ENCODE results near the gene RGS17.

DNA sequence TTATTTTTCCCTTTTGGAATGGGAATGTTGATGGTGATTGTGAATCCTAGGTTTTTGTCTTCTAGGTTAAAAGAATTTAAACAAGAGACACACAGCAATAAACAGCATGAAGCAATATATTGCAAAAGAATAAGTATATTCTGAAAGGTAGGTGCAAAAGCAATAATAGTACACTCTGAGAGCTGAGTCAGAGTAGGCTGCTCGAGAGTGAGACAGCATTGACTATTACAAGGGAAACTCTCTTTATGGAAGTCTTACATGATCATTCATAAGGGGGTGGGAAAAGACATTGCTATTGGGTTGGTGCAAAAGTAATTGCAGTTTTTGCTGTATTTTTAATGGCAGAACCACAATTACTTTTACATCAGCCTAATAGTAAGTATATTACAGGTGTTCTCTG lies 173.3 kb downstream of the RGS17 start:
- no peak for TF ChIP-seq ZNF473 (tag by site-specific recombination; IDR thresholded peaks at IDR 0.05)
- TF ChIP-seq ZNF629 (tag by site-specific recombination; IDR thresholded peaks at IDR 0.05) = no peak
